Measurements from ENCODE around the gene GTF2A1. TPM values are rescaled to one million over a fixed set of nuclear protein-coding genes. Genes with fewer than 3 reads are reported as not detected.

The GTF2A1 gene
- total RNA-seq, 1 experiment from 2014 or later, result 13.9 TPM

DNA sequence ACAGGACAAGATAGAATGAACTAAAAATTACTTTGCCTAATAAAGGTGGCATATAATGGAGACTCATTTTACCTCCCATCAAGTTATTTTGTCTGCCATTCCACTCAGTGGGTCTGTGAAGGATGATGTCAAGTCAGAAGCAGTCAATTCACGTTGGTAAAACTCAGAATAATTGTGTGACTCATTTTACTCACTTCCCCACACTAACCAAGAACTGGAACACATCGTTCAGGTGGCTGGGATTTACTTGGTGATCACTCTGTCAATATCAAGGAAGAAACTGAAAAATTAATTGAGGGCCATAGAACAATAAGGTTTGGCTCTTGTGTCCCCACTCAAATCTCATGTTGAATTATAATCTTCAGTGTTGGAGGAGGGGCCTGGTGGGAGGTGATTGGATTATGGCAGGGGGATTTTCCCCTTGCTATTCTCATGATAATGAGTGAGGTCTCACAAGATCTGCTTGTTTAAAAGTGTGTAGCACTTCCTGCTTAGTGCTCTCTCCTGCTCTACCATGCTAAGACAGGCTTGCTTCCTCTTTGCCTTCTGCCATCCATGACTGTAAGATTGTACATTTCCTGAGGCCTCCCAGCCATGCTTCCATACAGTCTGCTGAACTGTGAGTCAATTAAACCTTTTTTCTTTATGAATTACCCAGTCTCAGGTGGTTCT is 35.7 kb upstream of the GTF2A1 start:
- Histone ChIP-seq H3K4me1 (replicated peaks; ENCODE audit: insufficient read depth) (no peaks in the 10 kb centered on the region), H3F3A (ENCODE audit: insufficient read depth, low read depth) (no peaks in the 10 kb centered on the region), H4K20me1 (ENCODE audit: insufficient read depth) (no peaks in the 10 kb centered on the region), H3K9me3 (ENCODE audit: insufficient read depth, low read depth) (no peaks in the 10 kb centered on the region), H3K4me3 (no peak overlapping the region), H3K9me2 (ENCODE audit: insufficient read depth) (no peaks in the 10 kb centered on the region), H3K4me2 (no peak overlapping the region), H3K36me3 (ENCODE audit: low read depth) (no peaks in the 10 kb centered on the region), H3K79me2 (ENCODE audit: low read depth) (no peaks in the 10 kb centered on the region), H3K27ac (no peak overlapping the region), H3K27me3 (ENCODE audit: insufficient read depth, low read depth) (no peaks in the 10 kb centered on the region), H2AFZ (no peak overlapping the region)
- DNase-seq, result no peak
- ChIA-PET CTCF (no interaction called here), POLR2A (ENCODE audit: unreplicated experiment) (no interaction called here)
- TF ChIP-seq EZH2 (IDR thresholded peaks at IDR 0.05; ENCODE audit: low read depth), result no peak
- TF ChIP-seq, protein P1, sequence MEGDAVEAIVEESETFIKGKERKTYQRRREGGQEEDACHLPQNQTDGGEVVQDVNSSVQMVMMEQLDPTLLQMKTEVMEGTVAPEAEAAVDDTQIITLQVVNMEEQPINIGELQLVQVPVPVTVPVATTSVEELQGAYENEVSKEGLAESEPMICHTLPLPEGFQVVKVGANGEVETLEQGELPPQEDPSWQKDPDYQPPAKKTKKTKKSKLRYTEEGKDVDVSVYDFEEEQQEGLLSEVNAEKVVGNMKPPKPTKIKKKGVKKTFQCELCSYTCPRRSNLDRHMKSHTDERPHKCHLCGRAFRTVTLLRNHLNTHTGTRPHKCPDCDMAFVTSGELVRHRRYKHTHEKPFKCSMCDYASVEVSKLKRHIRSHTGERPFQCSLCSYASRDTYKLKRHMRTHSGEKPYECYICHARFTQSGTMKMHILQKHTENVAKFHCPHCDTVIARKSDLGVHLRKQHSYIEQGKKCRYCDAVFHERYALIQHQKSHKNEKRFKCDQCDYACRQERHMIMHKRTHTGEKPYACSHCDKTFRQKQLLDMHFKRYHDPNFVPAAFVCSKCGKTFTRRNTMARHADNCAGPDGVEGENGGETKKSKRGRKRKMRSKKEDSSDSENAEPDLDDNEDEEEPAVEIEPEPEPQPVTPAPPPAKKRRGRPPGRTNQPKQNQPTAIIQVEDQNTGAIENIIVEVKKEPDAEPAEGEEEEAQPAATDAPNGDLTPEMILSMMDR (conservative IDR thresholded peaks at IDR 0.05), result no peak
- intact Hi-C loops (cut with micrococcal nuclease; ENCODE audit: unreplicated experiment), result no loop called here
- BruUV-seq (replicated peaks), result no TSS peak

DNA sequence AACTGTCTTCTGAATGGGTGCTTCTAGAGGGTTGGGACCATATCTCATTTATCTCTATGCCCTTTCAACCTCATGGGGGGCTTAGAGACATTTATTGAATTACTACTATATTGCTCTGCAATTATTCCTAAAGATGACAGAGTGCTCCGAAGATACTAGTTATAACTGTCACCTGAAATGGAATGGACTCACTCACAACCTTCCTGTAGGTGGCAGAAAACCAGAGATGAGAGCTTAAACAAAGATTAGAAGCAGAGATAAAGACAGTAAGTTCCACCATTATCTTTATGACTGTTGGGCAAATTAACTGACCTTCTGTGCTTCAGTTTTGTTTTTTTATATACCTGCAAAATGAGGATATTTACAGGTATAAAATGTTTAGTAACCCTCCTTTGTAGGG is 31.5 kb upstream of the GTF2A1 start:
- POLR2A ChIA-PET (ENCODE audit: unreplicated experiment), result no interaction called here
- no peaks in the 10 kb centered on the region for H3K36me3 ChIP-seq (ENCODE audit: low read depth)
- no peaks in the 10 kb centered on the region for H3F3A ChIP-seq (ENCODE audit: insufficient read depth, low read depth)
- CTCF ChIA-PET, result no interaction called here
- H3K79me2 ChIP-seq (ENCODE audit: low read depth), result no peaks in the 10 kb centered on the region
- no peak for DNase-seq
- no peak overlapping the region for H3K4me2 ChIP-seq
- H3K9me3 ChIP-seq (ENCODE audit: insufficient read depth, low read depth), result no peaks in the 10 kb centered on the region
- no peaks in the 10 kb centered on the region for H3K9me2 ChIP-seq (ENCODE audit: insufficient read depth)
- H4K20me1 ChIP-seq (ENCODE audit: insufficient read depth), result no peaks in the 10 kb centered on the region
- no TSS peak for BruUV-seq (replicated peaks)
- no peaks in the 10 kb centered on the region for H3K4me1 ChIP-seq (replicated peaks; ENCODE audit: insufficient read depth)
- no peak overlapping the region for H3K27ac ChIP-seq
- TF ChIP-seq, protein P1 (conservative IDR thresholded peaks at IDR 0.05), result no peak
- TF ChIP-seq EZH2 (IDR thresholded peaks at IDR 0.05; ENCODE audit: low read depth), result no peak
- H3K4me3 ChIP-seq, result no peak overlapping the region
- H3K27me3 ChIP-seq (ENCODE audit: insufficient read depth, low read depth), result no peaks in the 10 kb centered on the region
- no peak overlapping the region for H2AFZ ChIP-seq
- intact Hi-C loops (cut with micrococcal nuclease; ENCODE audit: unreplicated experiment), result no loop called here

DNA sequence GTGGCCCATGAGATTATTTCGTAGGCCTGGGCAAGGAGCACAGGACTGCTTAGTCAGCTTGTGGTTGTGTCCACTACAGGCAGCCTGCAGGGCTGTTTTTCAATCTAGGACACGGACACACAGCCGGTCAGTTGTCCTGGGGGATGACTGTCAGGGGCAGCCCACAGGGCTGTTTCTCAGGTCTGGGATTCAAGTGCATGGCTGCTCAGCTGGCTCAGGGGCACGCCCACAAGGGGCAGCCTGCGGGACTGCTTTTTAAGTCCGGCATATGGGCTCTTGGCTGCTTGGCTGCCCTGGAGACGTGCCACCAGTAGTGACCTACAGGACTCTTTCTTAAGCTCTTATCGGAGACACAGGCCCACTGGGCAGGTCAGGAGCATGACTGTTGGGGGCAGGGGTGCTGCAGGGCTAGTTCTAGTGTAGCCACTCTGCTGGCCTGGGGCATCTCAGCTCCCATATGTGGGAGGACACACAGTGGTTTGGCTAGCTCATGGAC is 26.6 kb upstream of the GTF2A1 start:
- DNase-seq, result peak; percentile 29 to 62
- BruUV-seq (replicated peaks), result no TSS peak

More for the DNA sequence above, 26.6 kb upstream of the GTF2A1 start:
- TF ChIP-seq, protein P1 (conservative IDR thresholded peaks at IDR 0.05), result no peak
- TF ChIP-seq EZH2 (IDR thresholded peaks at IDR 0.05; ENCODE audit: low read depth), result no peak
- Histone ChIP-seq H2AFZ (no peak overlapping the region), H3K9me2 (ENCODE audit: insufficient read depth) (no peaks in the 10 kb centered on the region), H3K27ac (no peak overlapping the region), H3K4me3 (no peak overlapping the region), H4K20me1 (ENCODE audit: insufficient read depth) (no peaks in the 10 kb centered on the region), H3K4me1 (replicated peaks; ENCODE audit: insufficient read depth) (no peaks in the 10 kb centered on the region), H3K27me3 (ENCODE audit: insufficient read depth, low read depth) (no peaks in the 10 kb centered on the region), H3K36me3 (ENCODE audit: low read depth) (no peaks in the 10 kb centered on the region), H3F3A (ENCODE audit: insufficient read depth, low read depth) (no peaks in the 10 kb centered on the region), H3K4me2 (no peak overlapping the region), H3K79me2 (ENCODE audit: low read depth) (no peaks in the 10 kb centered on the region), H3K9me3 (ENCODE audit: insufficient read depth, low read depth) (no peaks in the 10 kb centered on the region; the same call in 1 of the 2 replicates)
- CTCF ChIA-PET, result no interaction called here
- intact Hi-C loops (cut with micrococcal nuclease; ENCODE audit: unreplicated experiment), result no loop called here
- POLR2A ChIA-PET (ENCODE audit: unreplicated experiment), result no interaction called here

Measured in PC-9 (cell line).